ENCODE results near the gene MEF2C.

MEF2C gene

DNA sequence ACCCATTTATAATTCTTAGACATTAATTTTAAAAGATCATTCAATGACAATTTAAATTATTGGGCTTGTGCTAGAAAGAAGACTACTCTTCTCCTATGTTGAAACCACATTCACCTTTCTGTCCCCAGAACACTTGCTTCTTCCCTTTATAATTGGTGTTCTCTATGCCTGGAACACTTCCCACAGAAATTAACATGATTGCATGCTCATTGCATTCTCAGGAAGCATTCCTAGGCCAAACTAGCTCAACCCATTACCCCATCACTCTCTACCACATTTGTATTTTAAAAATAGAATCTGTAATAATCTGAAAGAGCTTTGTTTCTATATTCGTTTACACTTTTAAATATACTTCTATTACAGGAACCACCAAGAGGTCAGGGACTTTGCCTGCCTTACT, 184.7 kb downstream of the MEF2C start:
- H3K27ac Mint-ChIP-seq: no peak overlapping the region
- H3K4me3 Mint-ChIP-seq: no peak overlapping the region
- ATAC-seq: no peak
- no peak for DNase-seq (ENCODE audit: low spot score in 2 of 2)
- no peaks in the 10 kb centered on the region for H3K36me3 Mint-ChIP-seq
- no peaks in the 10 kb centered on the region for H3K4me1 Mint-ChIP-seq
- no peaks in the 10 kb centered on the region for H3K9me3 Mint-ChIP-seq

DNA sequence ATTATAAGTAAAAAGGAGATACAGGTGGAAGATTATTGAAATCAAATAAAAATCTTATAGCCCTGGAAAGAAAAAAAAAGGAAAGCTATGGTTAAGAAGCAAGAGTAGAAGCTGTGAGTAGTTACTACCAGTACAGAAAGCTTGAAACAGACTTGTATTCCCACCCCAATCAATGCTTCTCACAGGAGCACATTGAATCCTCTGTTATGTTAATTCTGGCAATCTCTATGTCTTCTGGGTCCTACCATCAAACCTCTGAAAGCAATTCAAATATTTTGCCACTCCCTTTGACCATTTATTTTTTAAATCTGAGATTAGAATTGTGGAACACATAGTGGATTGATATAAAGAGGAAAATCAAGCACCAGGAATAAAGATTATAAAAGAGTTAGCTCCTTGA, 186.5 kb downstream of the MEF2C start:
- no peak for ATAC-seq
- Mint-ChIP-seq H3K4me3 (no peak overlapping the region), H3K4me1 (no peaks in the 10 kb centered on the region), H3K36me3 (no peaks in the 10 kb centered on the region), H3K9me3 (no peaks in the 10 kb centered on the region), H3K27ac (no peak overlapping the region)
- DNase-seq (ENCODE audit: low spot score in 2 of 2): no peak

DNA sequence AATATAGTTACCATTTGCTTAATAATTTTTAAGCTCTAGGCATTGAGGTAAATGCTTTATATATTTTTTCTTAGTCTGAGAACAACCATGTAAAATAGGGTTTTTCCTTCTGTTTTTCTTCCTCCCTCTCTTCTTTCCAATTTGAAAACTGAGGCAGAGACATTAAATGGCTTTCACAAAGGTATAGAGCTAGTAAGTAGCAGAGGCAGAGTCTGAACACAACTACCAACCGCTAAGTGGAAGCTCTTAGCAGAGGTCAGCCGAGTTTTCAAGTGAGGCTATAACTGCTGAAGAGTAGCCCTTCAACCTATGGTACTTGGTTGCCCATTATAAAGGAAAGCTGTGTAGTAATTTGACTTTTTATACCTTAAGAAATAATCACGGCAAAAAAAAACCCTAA, 187.1 kb downstream of the MEF2C start:
- Mint-ChIP-seq H3K4me1 (peaks cover 5% of the 10 kb centered on the region), H3K27ac (no peak overlapping the region), H3K9me3 (no peaks in the 10 kb centered on the region), H3K4me3 (no peak overlapping the region), H3K36me3 (peaks cover 5% of the 10 kb centered on the region)
- no peak for ATAC-seq
- no peak for DNase-seq (ENCODE audit: low spot score in 2 of 2)

DNA sequence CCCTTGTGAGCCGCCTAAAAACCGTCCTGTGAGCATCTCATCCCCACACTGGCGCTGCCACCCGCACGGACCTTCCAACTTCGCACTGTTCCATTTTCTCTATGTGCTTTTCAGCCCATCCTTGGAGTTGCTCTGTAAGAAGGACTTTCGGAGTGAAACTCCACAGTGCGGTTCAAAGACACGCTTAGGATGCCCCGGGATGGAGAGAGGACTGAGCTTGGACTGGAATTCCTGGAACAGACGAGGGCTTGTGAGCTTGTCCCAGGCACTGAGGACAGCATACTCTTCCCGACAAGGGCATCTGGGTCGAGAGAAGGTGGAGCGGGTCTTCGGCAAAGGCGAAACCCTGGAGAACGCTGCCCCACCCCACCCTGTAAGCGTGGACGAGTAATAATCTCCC, 187.8 kb downstream of the MEF2C start:
- peaks cover 11% of the 10 kb centered on the region for H3K4me1 Mint-ChIP-seq
- DNase-seq (ENCODE audit: low spot score in 2 of 2): no peak
- no peaks in the 10 kb centered on the region for H3K9me3 Mint-ChIP-seq
- H3K4me3 Mint-ChIP-seq: no peak overlapping the region
- no peak for ATAC-seq
- H3K27ac Mint-ChIP-seq: no peak overlapping the region
- peaks cover 7% of the 10 kb centered on the region for H3K36me3 Mint-ChIP-seq

DNA sequence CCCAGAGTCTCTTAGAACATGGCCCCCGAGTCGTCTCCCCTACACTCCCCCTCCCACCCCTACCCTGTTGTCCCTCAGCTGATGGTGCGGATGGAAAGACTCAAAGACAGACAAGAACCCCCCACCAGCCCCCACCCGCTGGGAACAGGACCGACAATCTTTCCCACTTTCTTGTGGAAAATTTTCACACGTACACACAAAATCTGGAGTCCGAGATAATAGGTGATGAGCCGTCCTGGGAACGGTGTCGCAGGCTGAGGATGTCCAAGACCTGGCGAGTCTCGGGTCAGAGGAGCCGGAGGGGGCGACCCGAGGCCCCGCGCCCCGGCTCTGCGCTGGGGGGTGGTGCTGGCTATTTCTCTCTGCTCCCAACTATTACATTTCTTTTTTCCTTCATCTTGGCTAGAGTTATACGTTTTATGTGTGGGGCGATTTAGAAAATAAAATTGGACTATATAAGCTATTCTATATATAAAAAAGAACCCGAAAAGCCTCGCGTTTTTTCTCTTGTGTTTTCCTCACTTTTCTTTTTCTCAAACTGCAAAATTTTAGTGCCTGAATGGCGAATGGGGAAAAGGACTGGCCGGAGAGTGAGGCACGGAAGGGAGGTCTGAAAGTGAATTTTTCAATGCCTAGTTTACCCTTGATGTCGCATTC, 188.8 kb downstream of the MEF2C start:
- no peaks in the 10 kb centered on the region for H3K9me3 Mint-ChIP-seq

DNA sequence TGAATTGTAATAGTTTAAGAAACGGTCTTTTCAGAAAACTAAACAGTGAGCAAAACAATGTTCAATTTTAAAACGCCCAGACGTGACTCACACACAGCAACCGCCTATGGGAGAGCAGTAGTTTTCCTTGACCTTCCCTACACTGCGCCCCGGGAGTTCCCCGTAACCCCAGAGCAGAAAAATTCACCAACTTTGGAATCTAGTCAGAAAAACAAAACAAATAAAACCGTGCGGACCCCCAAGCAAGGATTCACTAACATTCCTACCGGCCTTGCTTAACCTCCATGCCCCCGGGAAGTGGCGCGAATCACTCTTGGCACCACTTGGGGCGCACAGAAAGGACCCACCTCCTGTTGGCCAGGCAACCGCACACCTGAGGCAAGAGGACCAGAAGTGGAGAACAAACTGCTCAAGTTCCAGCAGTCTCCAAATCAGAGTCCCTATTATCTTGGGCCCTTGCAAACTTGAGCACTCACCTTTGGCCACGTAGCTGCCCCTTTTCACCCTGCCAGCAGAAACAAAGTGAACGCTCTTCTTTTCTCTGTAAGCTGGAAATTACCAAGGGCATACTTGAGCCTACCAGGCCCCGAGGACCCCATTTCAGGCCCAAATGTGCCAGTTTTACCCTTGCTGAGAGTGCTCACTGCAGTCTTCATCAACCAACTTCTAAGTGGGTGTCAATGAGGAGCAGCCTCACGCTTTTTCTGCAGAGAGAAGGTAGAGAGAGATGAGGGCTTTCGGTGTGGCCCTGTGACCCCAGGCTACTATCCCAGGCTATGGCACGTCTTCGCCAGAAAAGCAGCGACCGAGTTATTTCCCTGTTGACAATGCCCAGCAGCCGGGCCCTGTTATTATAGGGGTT, 189.7 kb downstream of the MEF2C start:
- DNase-seq (ENCODE audit: low spot score in 2 of 2) (no peak), ATAC-seq (no peak)
- H3K27ac Mint-ChIP-seq: no peak overlapping the region
- H3K9me3 Mint-ChIP-seq: no peaks in the 10 kb centered on the region
- H3K4me3 Mint-ChIP-seq: no peak overlapping the region
- peaks cover 11% of the 10 kb centered on the region for H3K4me1 Mint-ChIP-seq
- peaks cover 7% of the 10 kb centered on the region for H3K36me3 Mint-ChIP-seq

More for the DNA sequence above, 188.8 kb downstream of the MEF2C start:
- Mint-ChIP-seq H3K36me3 (peaks cover 7% of the 10 kb centered on the region), H3K4me1 (peaks cover 11% of the 10 kb centered on the region), H3K4me3 (no peak overlapping the region), H3K27ac (no peak overlapping the region)
- DNase-seq (ENCODE audit: low spot score in 2 of 2): no peak
- no peak for ATAC-seq

DNA sequence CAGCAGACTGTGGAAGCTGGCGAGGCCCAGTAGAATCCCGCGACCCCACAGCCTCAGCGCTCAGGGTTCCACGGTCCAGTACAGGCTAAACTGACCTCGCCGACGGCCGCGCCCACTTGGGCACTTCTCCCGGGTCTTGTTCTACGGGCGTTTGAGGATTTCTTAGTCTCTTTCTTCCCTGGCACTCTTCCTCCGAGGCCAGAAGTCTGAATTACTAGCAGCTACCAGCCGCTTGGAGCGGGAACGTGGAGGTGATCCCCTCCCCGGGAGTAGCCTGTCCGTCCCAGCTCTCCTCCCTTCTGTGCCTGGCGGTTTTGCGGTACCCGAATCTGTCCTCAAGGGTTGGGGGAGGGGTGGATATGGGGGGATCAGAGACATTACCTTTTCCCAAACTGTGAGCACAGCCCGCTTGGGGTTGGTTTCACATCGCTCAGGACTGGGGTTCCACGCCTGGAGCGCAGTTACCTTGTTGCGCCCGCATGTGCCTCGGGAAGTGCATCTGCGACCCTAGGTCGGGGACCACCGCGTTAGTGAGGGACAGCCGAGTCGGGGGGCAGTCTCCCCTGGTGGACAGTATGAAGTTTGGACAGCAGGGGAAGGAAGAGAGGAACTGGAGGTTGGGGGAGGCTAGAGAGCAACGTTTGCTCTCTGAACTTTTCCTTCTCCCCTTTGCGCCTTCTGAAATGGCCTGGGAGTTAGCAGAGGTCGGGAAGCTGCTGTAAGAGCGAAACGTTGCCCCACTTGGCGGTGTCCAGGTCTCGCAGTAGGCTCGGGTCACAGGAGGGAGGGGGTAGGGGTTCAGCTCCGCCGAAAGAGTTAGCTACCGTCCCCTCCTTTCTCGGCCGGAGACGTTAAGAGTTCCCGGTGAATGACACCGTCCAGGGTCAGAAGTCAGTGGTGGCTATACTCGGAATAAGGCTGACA, 190.8 kb downstream of the MEF2C start:
- peaks cover 7% of the 10 kb centered on the region for H3K36me3 Mint-ChIP-seq
- ATAC-seq (no peak), DNase-seq (ENCODE audit: low spot score in 2 of 2) (no peak)
- H3K4me3 Mint-ChIP-seq: no peak overlapping the region
- H3K4me1 Mint-ChIP-seq: peaks cover 11% of the 10 kb centered on the region
- H3K27ac Mint-ChIP-seq: no peak overlapping the region
- H3K9me3 Mint-ChIP-seq: no peaks in the 10 kb centered on the region

DNA sequence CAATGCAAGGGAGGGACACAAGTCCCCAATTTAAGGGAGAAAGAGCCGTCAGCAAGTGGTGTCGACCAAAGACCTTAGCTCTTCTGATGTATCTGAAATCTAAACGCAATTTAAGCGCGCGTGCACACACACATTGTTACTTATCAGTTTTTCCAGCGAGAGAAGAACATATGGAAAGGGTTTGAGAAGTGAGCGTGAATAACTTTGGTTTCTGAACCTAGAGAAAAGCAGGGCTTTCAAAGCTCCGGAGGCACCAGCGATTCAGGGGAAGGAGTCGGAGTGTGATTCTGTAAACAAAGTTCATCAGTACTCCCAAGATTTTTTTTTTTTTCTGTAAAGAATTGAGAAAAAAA, 191.8 kb downstream of the MEF2C start:
- Mint-ChIP-seq H3K36me3 (peaks cover 7% of the 10 kb centered on the region), H3K4me1 (peaks cover 11% of the 10 kb centered on the region), H3K9me3 (no peaks in the 10 kb centered on the region), H3K4me3 (peak overlapping the region; percentile 48), H3K27ac (no peak overlapping the region)
- DNase-seq (ENCODE audit: low spot score in 2 of 2): no peak
- no peak for ATAC-seq

DNA sequence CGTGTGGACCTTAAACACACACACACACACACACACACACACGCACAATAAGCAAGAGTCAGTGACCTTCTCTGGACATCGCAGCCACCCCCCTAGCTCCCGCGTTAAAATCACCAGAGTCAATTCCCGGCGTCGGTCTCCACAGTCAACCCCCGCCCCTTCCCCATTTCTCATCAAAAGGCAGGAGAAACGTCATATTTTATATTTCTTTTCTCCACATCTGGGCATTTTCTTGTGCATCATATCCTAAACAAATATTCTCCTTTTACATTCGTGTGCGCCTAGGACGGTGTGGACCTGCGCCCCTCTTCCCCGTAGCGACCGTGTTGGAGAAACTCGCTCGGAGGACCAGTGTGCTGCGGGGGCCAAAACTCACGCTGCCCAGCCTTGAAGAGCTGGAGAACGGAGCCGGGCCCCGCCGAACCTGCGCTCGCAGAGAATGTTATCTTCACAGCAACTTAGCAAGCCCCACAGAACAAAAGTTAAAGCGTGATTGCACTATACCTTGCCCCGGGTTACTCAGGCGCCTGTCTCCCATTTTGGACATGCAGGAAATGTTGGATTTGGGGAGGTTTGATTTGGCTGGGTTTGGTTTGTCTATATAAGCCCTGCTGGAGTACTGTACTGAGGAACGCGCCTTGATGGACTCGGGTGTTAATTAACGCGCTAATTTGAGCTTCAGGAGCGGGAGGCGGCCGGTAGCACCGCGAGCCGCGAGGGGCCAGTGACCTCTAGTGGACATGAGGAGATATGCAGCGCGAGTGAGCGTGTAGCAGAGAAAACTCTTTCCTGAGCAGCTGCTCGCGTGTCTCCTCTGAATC, 192.4 kb downstream of the MEF2C start:
- ATAC-seq (peak; percentile 85), DNase-seq (ENCODE audit: low spot score in 2 of 2) (peak; percentile 48 to 82)
- peaks cover 11% of the 10 kb centered on the region for H3K4me1 Mint-ChIP-seq
- H3K4me3 Mint-ChIP-seq: peak overlapping the region; percentile 48
- H3K27ac Mint-ChIP-seq: no peak overlapping the region
- H3K36me3 Mint-ChIP-seq: peaks cover 7% of the 10 kb centered on the region
- no peaks in the 10 kb centered on the region for H3K9me3 Mint-ChIP-seq

DNA sequence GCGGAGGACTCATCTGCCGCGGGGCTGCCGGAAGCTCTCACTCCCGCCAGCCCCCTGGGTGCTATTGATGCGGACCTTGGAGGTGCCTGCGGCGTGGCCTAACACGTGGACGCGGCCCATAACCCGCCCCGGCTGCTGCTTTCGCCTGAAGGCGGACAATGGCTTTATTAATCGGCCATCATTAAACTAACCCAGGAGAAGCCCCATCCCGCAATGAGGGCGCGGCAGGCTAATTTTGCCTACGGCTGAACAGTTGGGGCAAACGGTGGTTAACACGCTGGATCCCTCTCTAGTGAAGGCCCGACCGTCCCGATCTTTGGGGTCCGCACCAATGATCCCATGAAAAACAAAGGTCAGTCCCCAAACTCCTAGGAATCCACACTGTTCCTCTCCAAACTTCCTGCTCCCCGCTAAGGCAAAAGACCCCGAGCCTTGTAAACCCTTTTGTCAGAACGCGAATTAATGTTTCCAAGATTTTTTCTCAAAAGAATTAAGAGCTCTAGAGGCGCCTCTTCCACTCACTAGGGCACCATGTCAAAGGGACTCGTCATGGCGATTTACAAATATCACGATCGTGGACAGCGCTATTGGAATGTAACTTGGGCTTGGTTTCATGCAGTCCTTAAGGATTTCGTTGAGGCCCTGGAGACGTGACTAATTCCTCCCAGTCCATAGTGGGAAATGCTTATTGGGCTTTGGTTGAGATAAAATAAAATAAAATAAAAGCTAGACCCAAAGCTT, 193.1 kb downstream of the MEF2C start:
- H3K27ac Mint-ChIP-seq: no peak overlapping the region
- no peak for DNase-seq (ENCODE audit: low spot score in 2 of 2)
- peaks cover 11% of the 10 kb centered on the region for H3K4me1 Mint-ChIP-seq
- peaks cover 7% of the 10 kb centered on the region for H3K36me3 Mint-ChIP-seq
- H3K9me3 Mint-ChIP-seq: no peaks in the 10 kb centered on the region
- ATAC-seq: no peak
- H3K4me3 Mint-ChIP-seq: no peak overlapping the region

DNA sequence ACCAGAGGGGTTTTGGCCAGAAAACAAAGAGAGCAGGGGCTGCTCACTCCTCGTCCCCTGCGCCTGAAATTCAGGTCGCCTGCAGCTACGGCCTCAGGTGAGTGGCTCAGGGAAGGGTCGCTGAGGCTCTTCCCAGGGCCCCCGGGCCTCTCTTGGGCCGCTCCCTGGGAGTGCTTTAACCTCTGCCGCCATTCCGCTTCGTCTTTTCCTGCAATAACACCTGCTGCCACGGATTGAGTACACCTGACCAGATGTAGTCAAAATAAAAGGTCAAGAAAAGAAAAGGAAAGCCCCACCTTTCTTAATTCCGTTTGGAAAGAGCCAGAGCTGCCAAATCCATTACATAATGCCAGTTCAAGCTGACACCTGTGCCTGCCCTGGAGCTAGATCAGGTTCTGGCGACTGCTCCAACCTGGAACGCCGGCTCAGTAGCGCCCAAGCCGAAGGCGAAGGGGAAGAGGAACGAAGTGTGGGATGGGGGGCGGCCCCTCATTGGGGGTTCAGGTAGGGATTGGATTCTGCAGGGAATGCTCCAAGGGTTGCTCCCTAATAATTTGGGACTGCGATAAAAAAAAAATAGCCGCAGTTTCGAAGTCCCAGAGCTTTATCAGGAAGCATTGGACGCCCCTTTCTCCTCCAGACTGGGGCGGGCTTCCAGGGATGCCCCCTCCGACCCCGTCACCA, 193.9 kb downstream of the MEF2C start:
- H3K4me1 Mint-ChIP-seq: peaks cover 11% of the 10 kb centered on the region
- no peak for DNase-seq (ENCODE audit: low spot score in 2 of 2)
- no peak for ATAC-seq
- H3K27ac Mint-ChIP-seq: no peak overlapping the region
- H3K36me3 Mint-ChIP-seq: peaks cover 7% of the 10 kb centered on the region
- H3K4me3 Mint-ChIP-seq: no peak overlapping the region
- no peaks in the 10 kb centered on the region for H3K9me3 Mint-ChIP-seq

DNA sequence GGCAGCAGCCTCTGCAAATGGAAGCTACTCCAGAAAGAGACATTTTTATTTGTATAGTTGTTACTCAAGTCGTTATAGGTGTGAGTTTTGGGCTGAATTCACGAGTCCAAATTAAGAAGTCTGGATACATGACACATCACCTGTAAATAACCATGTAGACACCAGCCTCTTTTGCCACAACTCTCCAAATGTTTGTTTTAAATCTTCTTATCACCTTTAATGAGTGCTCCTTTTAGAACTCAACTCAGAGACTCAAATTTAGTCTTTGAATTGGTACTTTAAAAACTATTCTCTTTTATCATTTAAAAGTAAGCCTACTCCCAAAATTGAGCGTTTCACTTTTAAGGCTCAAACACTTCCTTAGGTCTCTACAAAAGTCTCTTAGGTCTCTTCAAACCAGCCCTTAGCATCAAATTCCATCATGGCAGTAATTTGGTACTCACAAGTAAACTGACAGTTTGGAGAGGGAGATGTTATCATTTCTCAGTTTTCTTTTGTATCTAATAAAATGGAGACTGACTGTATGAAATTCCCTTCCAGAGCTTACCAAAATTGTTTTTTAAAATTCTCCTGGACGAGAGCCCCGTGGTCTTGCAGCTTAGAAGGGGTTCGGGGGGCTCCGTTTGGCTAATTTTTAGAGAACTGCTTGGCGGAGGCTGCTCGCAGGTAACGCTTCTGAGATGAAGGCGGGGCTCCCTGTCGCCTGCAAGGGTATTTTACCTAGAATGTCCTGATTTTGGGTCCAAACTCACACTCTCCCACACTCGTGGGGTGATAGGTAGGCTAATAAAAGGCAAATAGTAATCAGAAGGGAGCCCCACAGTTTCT, 194.6 kb downstream of the MEF2C start:
- no peak for DNase-seq (ENCODE audit: low spot score in 2 of 2)
- H3K4me1 Mint-ChIP-seq: peaks cover 18% of the 10 kb centered on the region
- no peak for ATAC-seq
- H3K4me3 Mint-ChIP-seq: no peak overlapping the region
- no peak overlapping the region for H3K27ac Mint-ChIP-seq
- H3K9me3 Mint-ChIP-seq: no peaks in the 10 kb centered on the region
- H3K36me3 Mint-ChIP-seq: peaks cover 7% of the 10 kb centered on the region

DNA sequence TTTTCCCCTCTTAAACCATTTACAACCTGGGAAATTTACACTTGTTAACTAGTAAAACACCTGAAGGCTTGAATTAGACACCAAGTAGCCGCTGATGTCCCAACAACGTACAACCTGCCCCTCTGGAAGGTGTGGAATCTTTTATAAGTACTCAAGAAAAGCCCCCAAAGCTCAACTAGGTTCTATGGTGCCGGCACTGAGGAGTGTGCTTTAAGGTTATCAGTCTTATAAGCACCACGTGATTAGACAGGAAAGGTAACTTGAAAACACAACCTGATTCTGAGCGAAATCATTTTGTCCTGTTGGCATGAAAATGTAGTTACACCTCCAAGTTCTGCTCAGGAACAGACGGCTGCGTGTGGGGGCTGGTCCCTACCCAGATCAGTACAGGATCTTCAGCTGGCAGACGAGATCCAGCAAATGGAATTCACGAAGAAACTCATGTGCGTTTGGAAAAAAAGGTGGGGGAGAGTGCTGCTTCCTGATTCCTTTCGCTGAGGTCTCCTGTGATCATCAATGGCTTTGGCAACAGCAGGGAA, 195.5 kb downstream of the MEF2C start:
- Mint-ChIP-seq H3K36me3 (peaks cover 7% of the 10 kb centered on the region), H3K27ac (no peak overlapping the region)

More for the DNA sequence above, 195.5 kb downstream of the MEF2C start:
- DNase-seq (ENCODE audit: low spot score in 2 of 2) (no peak), ATAC-seq (no peak)
- Mint-ChIP-seq H3K4me3 (no peak overlapping the region), H3K4me1 (peaks cover 19% of the 10 kb centered on the region), H3K9me3 (no peaks in the 10 kb centered on the region)
